NCI-H82 treated with DMSO at 0.1 percent for 48 hours (cell line): ENCODE results near the gene PLPP3.
A peak's percentile ranks its signal among the peaks of the same experiment; 100 is the strongest.

Experiments
- DNase-seq: peaks from one replicate; lab custom pipeline; 2025; ENCODE audit not compliant: unreplicated experiment; lab: John Stamatoyannopoulos, UW

Gene PLPP3

DNA sequence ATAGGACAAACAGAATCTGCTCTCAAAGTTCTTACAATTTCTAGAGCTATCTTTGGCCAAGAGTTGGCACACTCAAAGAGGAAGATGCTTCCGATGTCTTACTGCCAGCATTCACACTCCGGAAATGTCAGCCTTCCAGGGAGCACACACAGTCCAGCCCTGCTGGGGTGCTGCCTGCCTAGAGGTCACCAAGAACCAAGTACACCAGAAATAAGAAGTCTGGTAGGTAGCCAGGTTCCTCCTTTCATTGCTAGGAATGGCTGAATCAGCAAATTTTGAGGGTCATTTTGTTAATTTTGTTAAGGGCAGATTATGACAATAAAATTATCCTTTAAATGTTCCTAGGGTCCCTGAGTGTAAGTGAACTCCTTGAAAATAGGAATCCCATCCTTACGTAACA, 77.5 kb downstream of the PLPP3 start:
- DNase-seq = no peak

DNA sequence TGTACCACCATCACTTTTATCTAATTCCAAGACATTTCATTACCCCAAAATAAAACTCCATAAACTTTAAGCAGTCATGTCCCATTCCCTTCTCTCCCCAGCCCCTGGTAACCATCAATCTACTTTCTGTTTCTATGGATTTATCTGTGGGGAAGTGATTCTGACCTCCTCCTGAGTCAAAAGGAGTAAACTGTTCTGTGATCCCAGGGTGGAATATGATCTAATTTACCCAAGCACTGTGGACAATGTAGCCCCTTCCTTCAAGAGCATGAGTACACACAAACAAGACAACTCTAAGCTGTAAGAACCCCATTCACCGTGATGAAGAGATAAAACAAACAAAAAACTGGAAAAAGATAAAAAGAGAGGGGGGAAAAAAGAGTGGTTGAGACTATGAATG, 77.9 kb downstream of the PLPP3 start:
- DNase-seq = no peak

DNA sequence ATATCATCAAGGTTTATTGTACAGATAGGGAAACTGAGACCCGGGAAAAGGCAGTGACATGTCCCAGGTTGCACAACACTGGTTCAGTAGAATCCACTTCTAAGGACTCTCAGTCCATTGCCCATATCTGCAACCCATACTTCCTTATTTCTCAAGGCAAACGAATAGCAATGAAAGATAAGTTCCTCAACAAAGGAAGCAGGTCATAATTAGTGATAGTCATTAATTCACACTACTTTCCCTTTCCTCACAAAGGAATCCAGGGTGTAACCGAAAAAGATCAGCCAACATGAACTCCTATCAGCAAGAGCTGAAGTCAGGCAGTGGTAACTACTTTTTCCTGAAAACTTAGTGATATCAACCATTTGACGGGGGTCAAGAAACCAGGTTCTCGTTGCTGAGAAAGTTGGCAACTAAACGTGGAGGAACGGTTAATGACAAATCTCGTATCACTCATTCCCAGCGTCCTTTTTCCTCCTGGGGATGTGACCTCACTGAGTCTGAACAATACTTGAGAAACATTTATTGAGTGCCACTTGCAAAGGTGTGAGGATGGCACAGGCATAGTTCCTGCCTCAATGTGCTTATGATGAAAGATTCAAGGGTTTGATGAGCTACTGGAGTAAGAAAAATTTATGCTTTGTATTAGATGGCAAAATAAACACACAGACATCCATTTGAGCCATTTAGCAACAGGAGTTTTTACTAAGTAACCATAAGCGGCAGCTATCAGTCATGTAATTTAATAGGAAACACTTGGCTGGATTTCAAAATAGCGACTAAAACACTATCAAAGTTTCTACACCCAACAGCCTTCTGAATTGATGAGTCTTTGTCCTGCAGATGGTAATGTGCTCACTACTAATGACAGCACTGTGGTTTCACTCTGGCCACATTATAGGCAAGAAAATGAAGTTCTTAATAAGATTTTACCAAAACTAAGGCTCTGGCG, 82.3 kb downstream of the PLPP3 start:
- DNase-seq = no peak

DNA sequence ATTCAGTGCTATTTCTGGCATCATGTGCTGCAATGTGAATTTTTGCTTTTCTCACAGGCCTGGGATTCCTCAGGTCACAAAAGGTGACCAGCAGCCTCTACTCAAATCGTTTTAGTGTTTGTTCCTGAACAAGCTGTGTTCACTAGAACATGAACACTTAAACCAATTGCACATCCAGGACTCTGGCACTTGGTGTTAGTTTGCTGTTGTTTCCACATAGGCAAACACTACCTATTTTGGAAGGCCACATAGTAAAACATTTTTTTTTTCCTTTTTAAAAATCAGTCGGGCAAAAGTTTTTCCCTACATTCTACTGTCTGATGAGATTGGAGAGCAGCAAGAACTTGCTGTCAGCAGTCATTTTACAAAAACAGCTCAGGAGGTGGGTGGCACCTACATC, 83.2 kb downstream of the PLPP3 start:
- DNase-seq = no peak

DNA sequence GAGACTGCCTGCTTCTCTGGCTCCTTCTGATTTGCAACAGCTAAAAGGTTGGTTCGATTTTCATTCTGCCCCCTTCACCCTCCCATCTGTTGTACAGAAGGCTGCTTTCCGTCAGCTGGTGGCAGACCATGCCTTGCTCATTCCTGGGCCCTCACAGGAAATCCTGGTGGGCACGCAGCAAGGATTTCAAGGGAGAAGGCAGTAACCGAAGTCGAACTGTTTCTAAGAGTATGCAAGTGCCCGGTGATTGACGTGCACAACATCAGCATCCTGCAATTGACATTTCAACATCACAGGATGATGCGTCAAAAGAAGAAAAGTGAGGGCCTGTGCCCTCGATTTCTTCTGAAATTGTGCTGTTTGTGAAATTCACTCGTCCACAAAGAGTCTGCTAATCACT, 83.8 kb downstream of the PLPP3 start:
- DNase-seq = no peak

DNA sequence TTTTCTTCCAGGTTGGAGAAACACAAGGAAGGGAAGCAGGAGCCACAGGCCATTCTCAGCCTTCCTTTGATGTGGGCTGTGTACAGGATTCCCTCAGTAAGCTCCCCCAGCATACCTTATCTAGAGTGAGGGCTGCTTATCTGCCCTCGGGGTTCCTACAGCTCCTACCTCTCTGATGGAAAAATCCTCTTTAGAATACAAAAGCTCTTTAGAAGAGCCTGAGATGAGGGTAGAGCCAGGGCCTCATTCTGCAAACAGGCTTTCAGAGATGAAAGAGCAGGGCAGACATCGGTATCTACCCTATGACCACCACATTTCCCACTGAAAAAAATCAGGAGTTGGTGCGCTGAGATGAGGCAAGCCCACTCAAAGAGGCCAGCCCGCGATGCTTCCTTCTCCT, 85.1 kb downstream of the PLPP3 start:
- DNase-seq = peak; percentile 31

DNA sequence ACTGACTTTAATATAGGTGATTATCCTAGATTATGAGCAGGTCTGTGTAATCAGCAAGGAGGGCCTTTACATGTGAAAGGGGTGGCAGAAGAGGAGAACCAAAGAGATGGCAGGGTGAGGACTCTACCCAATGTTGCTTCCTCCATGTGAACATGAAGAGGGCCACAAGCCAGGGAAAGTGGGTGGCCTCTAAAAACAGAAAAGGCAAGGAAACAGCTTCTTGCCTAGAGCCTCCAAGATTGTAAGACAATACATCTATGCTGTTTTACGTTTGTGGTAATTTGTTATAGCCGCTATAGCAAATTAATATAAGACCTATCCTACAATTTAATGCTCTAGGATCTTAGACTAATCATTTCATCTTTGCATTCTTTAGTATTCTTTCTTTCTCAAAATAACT, 85.5 kb downstream of the PLPP3 start:
- DNase-seq = no peak

DNA sequence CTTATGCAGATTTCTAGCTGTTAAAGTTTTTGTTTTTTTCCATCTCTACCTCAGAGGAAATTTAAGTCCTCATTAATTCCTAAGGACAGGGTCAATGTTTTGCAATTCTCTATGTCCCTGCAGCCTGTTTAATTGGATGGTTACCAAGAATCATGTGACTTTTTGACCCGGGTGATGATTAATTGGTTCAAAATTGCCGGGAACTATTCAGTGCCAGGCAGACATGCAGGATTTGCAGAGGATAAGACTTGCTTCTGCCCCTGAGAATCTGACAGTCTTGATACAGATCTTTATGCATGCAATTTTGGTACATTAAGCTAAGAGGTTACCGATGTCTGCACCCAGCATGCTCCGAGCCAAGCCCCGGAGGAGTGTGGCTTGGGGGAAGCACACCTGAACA, 87.9 kb downstream of the PLPP3 start:
- no peak for DNase-seq

DNA sequence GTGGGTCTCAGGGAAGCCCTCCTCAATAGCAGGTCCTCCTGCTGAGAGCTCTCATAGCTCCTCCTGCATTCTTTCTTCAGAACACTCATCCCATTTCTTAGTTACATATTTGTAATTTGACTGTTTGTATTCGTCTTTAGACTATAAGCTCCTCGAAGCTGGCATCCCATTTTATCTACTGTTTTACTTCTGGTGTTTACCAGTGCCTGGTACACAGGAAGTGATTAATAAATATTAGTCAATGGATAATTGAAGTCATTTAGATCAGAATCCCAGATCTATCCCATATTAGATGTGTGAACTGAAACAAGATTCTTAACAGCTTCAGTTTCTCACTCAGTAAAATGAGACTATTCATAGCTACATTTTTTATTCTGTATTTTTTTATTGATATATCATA, 88.7 kb downstream of the PLPP3 start:
- DNase-seq = no peak

DNA sequence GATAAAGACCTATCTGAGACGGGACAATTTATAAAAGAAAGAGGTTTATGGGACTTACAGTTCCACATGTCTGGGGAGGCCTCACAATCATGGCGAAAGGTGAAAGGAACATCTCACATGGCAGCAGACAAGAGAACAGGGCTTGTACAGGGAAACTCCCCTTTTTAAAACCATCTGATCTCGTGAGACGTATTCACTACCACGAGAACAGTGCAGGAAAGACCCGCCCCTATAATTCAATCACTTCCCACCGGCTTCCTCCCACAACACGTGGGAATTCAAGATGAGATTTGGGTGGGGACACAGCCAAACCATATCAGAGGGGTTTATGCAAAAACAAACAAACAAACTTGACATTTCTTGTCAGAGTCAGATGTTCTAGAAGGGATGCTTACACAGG, 89.7 kb downstream of the PLPP3 start:
- DNase-seq = no peak

DNA sequence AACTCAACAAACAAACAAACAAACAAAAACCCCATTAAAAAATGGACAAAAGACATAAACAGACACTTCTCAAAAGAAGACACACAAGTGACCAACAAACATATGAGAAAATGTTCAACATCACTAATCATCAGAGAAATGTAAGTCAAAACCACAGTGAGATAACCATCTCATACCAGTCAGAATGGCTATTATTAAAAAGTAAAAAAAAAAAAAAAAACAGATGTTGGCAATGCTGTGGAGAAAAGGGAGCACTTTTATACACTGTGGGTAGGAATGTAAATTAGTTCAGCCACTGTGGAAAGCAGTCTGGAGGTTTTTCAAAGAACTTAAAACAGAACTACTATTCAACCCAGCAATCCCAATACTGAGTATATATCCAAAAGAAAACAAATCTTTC, 94.7 kb downstream of the PLPP3 start:
- DNase-seq = no peak

DNA sequence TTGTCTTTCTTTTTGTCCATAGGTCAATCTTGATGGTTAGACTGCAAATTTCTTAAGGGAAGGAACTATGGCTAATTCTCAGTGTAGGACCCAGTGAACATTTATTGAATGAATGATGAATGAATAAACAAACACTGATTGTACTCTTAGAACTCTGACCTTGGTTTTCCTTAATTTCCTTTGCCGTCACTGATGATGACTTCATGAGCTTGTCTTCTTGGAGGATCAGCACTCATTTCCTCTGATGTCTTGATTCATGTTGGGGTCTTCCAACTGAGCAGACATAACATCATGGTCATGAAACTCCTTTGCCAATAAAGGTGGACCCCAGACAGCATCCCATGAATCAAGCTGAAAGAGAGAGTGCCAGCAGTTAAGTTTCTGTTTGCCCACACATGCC, 96.3 kb downstream of the PLPP3 start:
- no peak for DNase-seq

DNA sequence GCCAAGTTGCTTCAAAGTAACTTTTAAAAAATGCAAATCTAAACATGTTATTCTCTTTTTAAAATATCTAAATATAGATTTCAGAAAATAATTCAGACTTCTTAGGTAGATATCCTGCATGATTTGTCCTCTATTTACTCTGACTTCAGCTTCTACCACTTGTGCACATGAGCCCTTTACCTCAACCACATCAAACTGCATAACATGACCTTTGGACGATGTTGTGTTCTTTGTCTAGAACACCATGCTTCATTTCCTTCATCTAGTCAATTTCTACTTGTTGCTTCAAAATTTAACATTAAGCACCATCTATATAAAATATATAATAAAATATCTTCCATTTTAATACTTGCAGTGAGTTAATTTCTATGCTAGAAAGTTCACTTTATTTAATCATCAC, 96.9 kb downstream of the PLPP3 start:
- DNase-seq = no peak

DNA sequence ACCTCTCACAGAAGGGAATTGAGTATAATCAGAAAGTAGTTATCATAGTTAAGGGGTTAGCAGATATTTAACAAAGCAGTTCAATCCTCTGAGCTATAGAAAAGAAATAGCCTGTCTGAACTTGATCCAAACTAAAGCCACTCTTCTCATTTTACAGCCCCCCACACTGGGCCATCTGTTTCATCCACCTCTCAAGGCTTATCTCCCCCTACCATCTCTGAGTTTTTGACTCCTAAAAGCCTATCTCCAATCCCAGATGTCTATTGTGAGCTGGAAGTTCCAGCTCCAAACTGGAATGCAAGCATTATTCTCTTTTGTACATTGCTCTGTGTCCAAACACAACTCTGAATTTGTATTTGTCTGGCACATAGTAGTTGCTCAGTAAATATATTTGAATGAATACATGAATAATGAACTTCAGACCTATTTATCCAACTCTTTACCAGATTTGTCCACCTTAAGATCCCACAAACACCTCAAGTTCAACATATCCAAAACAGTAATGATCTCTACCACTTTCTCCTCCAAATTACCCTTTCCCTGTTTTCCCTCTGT, 98.1 kb downstream of the PLPP3 start:
- DNase-seq = peak; percentile 69

DNA sequence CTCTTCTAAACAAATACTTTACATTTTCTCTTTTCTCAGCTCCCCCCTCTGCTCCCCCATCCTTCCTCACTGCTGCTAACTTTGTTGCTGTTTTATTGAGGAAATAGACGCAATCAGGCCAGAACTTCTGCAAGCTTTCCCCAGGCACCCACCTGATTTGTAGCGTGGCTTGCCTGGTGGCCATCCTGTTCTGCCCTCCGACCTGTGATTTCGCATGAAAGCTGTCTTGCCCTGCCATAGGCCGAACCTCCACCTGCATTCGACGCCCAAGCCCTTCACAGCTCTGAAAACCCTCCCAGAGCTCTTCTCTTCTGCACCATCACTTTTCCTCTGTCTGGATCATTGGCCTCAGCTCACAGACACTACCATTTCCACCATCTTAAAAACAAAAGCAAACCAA, 100.6 kb downstream of the PLPP3 start:
- DNase-seq = no peak

DNA sequence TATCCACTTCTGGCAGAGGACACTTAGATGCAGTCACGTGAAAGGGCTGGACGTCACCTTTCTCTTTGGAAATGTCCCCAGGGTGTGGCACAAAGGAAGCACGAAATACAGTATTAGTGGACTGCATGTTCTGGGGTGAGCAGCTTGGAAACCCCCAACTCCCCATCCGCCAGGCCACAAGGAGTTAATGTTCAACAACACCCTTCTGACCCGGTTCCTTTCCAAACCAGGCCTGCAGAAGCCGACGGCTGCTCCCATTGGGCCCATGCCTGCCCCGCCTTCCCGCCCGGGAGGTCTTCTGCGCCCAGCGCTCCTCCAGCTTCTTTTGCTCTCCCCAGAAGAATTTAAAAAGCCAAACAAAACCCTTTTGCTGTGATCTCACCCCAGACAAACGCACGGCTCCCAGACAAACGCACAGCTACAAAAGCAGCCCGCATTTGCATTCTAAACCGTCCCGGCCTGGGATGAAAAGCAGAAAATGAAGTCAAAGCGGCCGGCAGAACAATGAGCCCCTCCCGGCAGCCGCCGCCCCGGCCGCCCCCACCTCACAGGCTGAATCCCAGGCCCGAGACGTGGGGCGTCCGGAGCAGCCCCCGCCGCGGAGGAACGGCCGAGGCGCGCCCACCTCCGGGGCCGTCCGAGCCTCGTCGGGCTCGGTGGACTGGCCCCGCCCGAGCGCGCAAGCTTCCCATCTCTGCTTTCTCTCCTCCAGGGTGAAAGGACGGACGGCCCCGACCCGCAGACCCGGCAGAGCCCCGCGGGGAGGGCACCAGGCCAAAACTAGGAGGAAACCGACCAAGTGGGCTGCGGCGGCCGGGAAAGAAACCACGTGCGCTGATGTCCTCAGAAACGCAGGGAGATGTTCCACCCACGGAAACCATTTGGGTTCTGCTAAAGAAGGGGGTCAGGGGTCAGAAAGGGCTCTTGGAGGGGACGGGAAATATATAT, 101.9 kb downstream of the PLPP3 start:
- DNase-seq = no peak

DNA sequence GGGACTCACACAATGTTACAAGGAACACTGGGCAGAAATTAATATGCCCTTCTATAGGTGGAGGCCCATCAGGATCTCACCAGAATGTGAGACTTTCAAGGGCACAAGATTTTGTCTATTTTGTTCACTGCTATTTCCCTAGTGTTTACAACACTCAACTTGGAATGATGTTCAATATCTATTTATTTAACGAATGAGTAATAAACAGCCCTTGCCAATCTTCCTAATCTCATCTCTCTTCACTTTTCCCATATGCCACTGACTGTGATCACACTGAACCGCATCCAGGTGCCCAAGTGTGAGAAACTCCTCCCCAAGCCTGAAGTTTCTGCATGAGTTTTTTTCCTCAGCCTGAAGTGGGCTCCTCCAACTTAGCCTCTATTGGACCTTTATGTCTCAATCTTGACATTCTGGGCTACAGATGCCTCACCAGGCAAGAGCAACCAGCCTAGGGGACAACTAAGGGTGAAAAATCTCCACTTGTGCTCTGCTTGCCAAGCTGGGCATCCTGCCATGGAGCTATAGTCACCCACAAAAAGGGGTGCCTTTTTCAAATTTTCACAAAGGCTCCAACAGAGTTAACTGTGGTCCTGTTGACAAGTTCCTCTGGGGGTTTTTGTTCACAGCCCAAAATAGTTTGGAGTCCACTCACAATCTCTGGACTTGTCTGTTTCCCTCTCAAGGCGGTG, 105.6 kb downstream of the PLPP3 start:
- DNase-seq = no peak

DNA sequence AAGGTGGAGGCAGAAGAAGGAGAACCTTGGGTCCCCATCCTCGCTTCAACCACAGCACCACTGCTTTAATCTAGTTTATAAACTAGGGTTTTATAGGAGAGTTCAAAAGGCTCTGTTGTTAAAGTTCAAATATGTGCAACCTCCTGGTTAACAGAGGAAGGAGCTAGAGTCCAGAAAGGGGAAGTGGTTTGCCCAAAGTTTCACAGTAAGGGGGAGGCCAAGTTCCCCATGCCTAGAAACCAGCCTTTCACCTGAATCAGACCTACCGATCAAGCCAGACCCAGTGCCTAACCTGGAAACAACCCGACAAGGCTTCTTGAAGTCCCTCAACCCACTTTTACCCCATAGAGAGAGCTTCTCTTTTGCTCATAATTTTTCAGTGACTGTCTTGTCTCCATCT, 106.5 kb downstream of the PLPP3 start:
- no peak for DNase-seq

DNA sequence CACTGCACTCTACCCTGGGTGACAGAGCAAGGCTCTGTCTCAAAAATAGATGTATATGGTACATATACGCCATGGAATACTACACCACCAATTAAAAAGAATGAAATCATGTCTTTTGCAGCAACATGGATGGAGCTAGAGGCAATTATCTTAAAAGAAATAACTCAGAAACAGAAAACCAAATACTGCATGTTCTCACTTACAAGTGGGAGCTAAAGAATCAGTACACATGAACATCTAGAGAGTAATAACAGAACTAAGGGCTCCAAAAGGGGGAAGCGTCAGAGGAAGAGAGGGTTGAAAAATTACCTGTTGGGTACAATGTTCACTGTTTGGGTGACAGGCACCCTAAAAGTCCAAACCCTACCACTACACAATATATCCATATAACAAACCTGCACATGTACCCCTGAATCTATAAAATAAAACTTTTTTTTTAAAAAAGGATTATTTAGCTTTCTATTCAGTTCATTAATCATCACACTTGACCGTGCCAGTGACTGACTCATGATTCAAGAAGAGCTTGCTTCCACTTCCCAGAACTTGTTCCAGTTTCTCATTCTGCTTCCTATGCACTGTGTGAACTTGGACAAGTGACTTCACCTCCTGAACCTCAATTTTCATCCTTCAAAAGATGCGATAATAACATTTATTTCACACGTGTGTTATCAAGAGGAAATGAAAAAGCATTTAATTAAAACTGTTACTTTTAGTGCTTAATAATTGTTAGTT, 109.6 kb downstream of the PLPP3 start:
- DNase-seq = no peak

DNA sequence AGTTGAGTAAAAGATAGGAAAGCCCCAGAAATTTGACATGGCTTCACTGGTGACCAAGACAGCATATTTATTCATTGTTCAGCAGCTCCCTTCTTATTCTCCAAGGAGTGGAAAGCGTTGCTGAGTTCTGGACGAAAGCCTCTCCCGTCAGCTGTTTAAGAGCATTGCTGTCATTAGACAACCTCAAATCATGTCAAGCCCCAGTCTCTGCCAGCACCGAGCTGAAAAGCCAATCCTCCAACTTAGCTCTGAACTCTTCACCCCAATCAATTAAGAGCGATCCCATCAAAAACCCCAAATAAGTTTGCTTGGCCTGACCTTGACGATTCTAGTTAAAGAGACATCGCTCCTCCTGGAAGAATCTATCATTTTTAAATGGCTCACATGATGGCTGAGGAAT, 110.8 kb downstream of the PLPP3 start:
- DNase-seq = no peak
